Ishikawa (cell line): Measurements from ENCODE around the gene C10orf88.

Experiments
- CEBPB ChIP-seq: IDR thresholded peaks from 2 replicates; pipeline ENCODE4 v1.6.1; 2012
- CREB1 ChIP-seq: IDR thresholded peaks from 2 replicates; pipeline ENCODE4 v1.6.1; 2012; ENCODE audit warnings: low read depth
- EGR1 ChIP-seq: IDR thresholded peaks from 2 replicates; pipeline ENCODE4 v1.6.1; 2012
- EP300 ChIP-seq: IDR thresholded peaks from 2 replicates; pipeline ENCODE4 v1.6.1; 2012; ENCODE audit warnings: borderline replicate concordance
- FOXM1 ChIP-seq: IDR thresholded peaks from 2 replicates; pipeline ENCODE4 v1.6.1; 2012; ENCODE audit warnings: low read depth, borderline replicate concordance
- NFIC ChIP-seq: IDR thresholded peaks from 2 replicates; pipeline ENCODE4 v1.6.1; 2012
- RAD21 ChIP-seq: IDR thresholded peaks from 2 replicates; pipeline ENCODE4 v1.6.1; 2012; ENCODE audit warnings: low read depth
- TAF1 ChIP-seq: IDR thresholded peaks from 2 replicates; pipeline ENCODE4 v1.6.1; 2012; ENCODE audit warnings: low read depth, mild to moderate bottlenecking
- TCF12 ChIP-seq: IDR thresholded peaks from 2 replicates; pipeline ENCODE4 v1.6.1; 2012; ENCODE audit warnings: low read depth
- TEAD4 ChIP-seq: IDR thresholded peaks from 2 replicates; pipeline ENCODE4 v1.6.1; 2012
- YY1 ChIP-seq: IDR thresholded peaks from 2 replicates; pipeline ENCODE4 v1.6.1; 2012; ENCODE audit warnings: low read depth
- ZBTB7A ChIP-seq: IDR thresholded peaks from 2 replicates; pipeline ENCODE4 v1.6.1; 2012; ENCODE audit warnings: low read depth
- TF ChIP-seq, protein P1 (sequence below): IDR thresholded peaks from 2 replicates; pipeline ENCODE4 v1.6.1; 2012
- TF ChIP-seq, protein P2 (sequence below): IDR thresholded peaks from 2 replicates; pipeline ENCODE4 v1.6.1; 2012; ENCODE audit warnings: low read depth, mild to moderate bottlenecking
- TF ChIP-seq, protein P3 (sequence below): IDR thresholded peaks from 2 replicates; pipeline ENCODE4 v1.6.1; 2012

Gene C10orf88, protein sequence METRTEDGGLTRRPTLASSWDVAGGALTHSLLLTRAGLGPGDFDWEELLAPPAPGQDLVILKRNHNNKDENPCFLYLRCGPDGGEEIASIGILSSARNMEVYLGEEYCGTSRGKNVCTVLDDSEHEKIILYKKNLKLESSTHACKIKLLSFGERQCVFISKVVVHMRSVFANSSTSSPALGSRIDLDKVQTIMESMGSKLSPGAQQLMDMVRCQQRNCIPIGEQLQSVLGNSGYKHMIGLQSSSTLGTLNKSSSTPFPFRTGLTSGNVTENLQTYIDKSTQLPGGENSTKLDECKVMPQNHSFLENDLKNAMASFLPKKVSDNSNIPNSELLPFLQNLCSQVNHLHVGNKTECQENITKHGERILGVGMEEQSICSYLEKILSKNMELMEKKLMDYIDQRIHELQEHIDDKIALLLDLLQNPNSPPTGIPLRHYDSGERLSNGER

DNA sequence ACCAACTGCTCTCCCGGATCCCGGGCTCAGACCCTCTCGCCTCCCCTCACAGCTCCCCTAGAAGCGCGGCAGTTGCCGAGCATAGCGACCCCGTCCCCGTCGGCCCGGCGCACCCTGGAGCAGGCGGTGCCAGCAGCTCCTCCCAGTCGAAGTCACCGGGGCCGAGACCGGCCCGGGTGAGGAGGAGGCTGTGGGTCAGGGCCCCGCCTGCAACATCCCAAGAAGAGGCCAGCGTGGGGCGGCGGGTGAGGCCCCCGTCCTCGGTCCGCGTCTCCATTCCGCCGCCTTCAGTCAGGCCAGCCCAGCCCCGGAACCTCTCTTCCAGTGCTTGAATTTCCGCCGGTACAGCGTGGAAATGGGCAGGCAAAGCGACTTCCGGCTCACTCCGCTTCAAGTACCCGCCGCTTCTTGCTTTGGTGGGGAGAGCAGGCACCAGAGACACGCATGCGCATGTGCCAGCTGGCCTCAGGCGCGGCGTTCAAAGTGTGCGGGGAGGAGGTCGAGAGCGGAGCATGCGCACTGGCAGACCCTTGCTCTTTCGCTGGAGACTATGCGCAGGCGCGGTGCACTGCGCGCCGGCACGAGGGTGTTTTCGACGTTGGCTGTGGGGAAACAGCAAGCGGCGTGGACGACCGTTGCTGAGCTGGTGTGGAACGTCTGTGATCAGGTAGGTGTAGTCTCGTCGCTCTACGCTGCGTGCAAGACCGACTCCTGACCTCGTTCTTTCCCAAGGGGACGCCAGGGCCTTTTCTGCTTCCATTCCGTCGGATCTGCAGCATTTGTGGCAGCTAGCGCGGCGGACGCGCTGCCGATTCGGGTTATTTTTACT, at the start of gene C10orf88:
TSS of gene C10orf88 (minus strand) at position 326 of the 829 bp plus-strand sequence. CDS start at position 277, 49 bp downstream.
- TF ChIP-seq ZBTB7A (peak; percentile 66; the same call in 1 of the 2 replicates), YY1 (peak; percentile 87), EP300 (no peak; the same call in 1 of the 2 replicates), TCF12 (peak; percentile 88), EGR1 (no peak), CREB1 (no peak), FOXM1 (peak; percentile 84; the same call in 1 of the 2 replicates), CEBPB (0 out of 2 replicates have a peak, but pooled peaks have one; percentile 19), TAF1 (peak; percentile 97), RAD21 (peak; percentile 17; the same call in 1 of the 2 replicates), NFIC (no peak), TEAD4 (peak; percentile 62)
- TF ChIP-seq, protein P1, sequence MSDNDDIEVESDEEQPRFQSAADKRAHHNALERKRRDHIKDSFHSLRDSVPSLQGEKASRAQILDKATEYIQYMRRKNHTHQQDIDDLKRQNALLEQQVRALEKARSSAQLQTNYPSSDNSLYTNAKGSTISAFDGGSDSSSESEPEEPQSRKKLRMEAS, result peak; percentile 100
- TF ChIP-seq, protein P2, sequence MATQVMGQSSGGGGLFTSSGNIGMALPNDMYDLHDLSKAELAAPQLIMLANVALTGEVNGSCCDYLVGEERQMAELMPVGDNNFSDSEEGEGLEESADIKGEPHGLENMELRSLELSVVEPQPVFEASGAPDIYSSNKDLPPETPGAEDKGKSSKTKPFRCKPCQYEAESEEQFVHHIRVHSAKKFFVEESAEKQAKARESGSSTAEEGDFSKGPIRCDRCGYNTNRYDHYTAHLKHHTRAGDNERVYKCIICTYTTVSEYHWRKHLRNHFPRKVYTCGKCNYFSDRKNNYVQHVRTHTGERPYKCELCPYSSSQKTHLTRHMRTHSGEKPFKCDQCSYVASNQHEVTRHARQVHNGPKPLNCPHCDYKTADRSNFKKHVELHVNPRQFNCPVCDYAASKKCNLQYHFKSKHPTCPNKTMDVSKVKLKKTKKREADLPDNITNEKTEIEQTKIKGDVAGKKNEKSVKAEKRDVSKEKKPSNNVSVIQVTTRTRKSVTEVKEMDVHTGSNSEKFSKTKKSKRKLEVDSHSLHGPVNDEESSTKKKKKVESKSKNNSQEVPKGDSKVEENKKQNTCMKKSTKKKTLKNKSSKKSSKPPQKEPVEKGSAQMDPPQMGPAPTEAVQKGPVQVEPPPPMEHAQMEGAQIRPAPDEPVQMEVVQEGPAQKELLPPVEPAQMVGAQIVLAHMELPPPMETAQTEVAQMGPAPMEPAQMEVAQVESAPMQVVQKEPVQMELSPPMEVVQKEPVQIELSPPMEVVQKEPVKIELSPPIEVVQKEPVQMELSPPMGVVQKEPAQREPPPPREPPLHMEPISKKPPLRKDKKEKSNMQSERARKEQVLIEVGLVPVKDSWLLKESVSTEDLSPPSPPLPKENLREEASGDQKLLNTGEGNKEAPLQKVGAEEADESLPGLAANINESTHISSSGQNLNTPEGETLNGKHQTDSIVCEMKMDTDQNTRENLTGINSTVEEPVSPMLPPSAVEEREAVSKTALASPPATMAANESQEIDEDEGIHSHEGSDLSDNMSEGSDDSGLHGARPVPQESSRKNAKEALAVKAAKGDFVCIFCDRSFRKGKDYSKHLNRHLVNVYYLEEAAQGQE, result 0 out of 2 replicates have a peak, but pooled peaks have one; percentile 21
- TF ChIP-seq, protein P3, sequence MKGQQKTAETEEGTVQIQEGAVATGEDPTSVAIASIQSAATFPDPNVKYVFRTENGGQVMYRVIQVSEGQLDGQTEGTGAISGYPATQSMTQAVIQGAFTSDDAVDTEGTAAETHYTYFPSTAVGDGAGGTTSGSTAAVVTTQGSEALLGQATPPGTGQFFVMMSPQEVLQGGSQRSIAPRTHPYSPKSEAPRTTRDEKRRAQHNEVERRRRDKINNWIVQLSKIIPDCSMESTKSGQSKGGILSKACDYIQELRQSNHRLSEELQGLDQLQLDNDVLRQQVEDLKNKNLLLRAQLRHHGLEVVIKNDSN, result peak; percentile 64

DNA sequence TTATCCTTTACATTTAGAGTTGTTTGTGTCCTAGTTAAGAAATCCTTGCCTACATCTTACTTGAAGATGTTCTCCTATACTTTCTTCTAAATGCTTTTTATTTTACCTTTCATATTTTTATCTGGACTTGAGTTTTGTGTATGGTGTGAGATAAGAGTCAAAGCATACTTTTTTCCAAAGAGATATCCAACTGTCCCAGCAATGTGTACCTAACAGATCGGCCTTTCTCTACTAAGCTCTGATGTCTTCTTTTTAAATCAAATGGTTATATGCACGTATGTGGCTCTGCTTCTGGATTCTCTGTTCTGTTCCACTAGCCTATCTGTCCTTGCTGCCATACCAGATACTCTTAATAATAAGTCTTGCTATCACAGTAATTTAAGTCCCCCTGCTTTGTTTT, 47.3 kb upstream of the C10orf88 start:
- TF ChIP-seq YY1 (no peak), TCF12 (no peak), FOXM1 (no peak), TEAD4 (no peak), CREB1 (no peak), NFIC (no peak), CEBPB (no peak), TAF1 (no peak), EP300 (no peak), EGR1 (no peak), ZBTB7A (no peak), RAD21 (no peak)
- TF ChIP-seq, protein P2, result no peak
- TF ChIP-seq, protein P3, result no peak
- TF ChIP-seq, protein P1, result no peak

DNA sequence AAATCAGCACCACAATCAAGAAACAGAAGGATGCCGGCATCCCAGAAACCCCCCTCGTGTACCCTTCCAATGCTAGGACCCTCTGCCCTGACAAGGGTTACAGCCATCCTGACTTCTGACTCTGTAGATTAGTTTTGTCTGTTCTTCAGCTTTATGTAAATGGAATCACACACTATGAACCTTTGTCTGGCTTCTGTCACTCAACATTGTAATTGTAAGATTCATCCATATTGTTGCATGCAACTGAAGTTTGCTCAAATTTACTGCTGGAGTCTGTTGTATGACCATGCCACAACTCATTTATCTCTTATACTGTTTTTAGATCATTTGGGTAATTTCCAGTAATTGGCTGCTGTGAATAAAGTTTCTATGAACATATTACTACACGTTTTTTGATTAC, 46.1 kb upstream of the C10orf88 start:
- TF ChIP-seq, protein P3, result no peak
- TF ChIP-seq, protein P1, result no peak
- TF ChIP-seq TCF12, result no peak
- no peak for TF ChIP-seq FOXM1
- TF ChIP-seq, protein P2, result no peak
- TF ChIP-seq TAF1, result no peak
- TF ChIP-seq CREB1, result no peak
- no peak for TF ChIP-seq EP300
- no peak for TF ChIP-seq CEBPB
- no peak for TF ChIP-seq RAD21
- TF ChIP-seq TEAD4, result no peak
- TF ChIP-seq YY1, result no peak
- no peak for TF ChIP-seq ZBTB7A
- TF ChIP-seq NFIC, result no peak
- no peak for TF ChIP-seq EGR1
